Caco-2 (cell line): ENCODE results near the gene ISLR. TPM values are rescaled to one million over a fixed set of nuclear protein-coding genes. Genes with fewer than 3 reads are reported as not detected.

Experiments used
- BruUV-seq: library from RNA; stranded (reverse); fragments of 400-500 nt; replicated peaks from 2 replicates; lab custom pipeline; 2021; lab: Mats Ljungman, UMichigan
- CTCF ChIA-PET: fragments of 300-600 bp; sonication (Branson Sonifier 250); formaldehyde crosslinking; loops from one replicate; lab custom pipeline; 2022; ENCODE audit warnings: antibody characterized with exemption; lab: Charles Lee
- POLR2A ChIA-PET: fragments of 300-600 bp; sonication (Branson Sonifier 250); formaldehyde crosslinking; loops from one replicate; lab custom pipeline; 2022; ENCODE audit warnings: antibody characterized with exemption; lab: Charles Lee
- DNase-seq, 2 experiments: peaks; one replicate each; pipeline versions ENCODE4 v3.0.0 to v3.0.0-alpha.2; 2020 to 2022
- H3K27me3 ChIP-seq: replicated peaks from 2 replicates; pipeline ENCODE4 v1.6.0; 2011; ENCODE audit warnings: low read length; ENCODE audit not compliant: control insufficient read depth, insufficient read depth
- H3K36me3 ChIP-seq: 2 replicates; pipeline ENCODE4 v1.5.1; 2011; ENCODE audit warnings: low read length; ENCODE audit not compliant: control insufficient read depth, insufficient read depth
- H3K4me1 ChIP-seq: fragments of 250-450 bp; sonication (Bioruptor Pico); 2 replicates; pipeline ENCODE4 v1.5.1; 2020; ENCODE audit warnings: mild to moderate bottlenecking
- H3K4me3 ChIP-seq: 2 replicates; pipeline ENCODE4 v1.5.1; 2011; ENCODE audit warnings: low read depth, mild to moderate bottlenecking, control low read depth, low read length
- H3K9me3 ChIP-seq: fragments of 250-450 bp; sonication (Bioruptor Pico); 2 replicates; pipeline ENCODE4 v1.5.1; 2020; ENCODE audit warnings: mild to moderate bottlenecking, moderate library complexity
- H3K27ac Mint-ChIP-seq: one replicate; pipeline ENCODE4 v1.8.0; 2022; ENCODE audit warnings: mixed read lengths; ENCODE audit not compliant: unreplicated experiment
- H3K27me3 Mint-ChIP-seq: one replicate; pipeline ENCODE4 v1.8.0; 2022; ENCODE audit warnings: mixed read lengths; ENCODE audit not compliant: insufficient read depth, unreplicated experiment
- H3K36me3 Mint-ChIP-seq: one replicate; pipeline ENCODE4 v1.8.0; 2022; ENCODE audit warnings: mild to moderate bottlenecking, mixed read lengths; ENCODE audit not compliant: insufficient read depth, unreplicated experiment
- H3K4me1 Mint-ChIP-seq: one replicate; pipeline ENCODE4 v1.8.0; 2022; ENCODE audit warnings: low read depth, mixed read lengths; ENCODE audit not compliant: unreplicated experiment
- H3K4me3 Mint-ChIP-seq: one replicate; pipeline ENCODE4 v1.8.0; 2022; ENCODE audit warnings: mild to moderate bottlenecking, moderate library complexity, mixed read lengths; ENCODE audit not compliant: unreplicated experiment
- H3K9me3 Mint-ChIP-seq: one replicate; pipeline ENCODE4 v1.8.0; 2022; ENCODE audit warnings: mixed read lengths; ENCODE audit not compliant: unreplicated experiment
- CTCF ChIP-seq, 2 experiments: fragments of 200-600 bp in 1 of 2; IDR thresholded peaks; 1 replicate in 1 of 2; 2 replicates in 1 of 2; pipeline versions ENCODE4 v1.5.1 to v1.8.0; 2011 to 2022; ENCODE audit warnings: antibody characterized with exemption in 1 of 2, control low read depth in 1 of 2, inconsistent platforms in 1 of 2, low read depth in 1 of 2, low read length in 1 of 2, mild to moderate bottlenecking in 1 of 2, moderate library complexity in 1 of 2; ENCODE audit not compliant: insufficient read depth in 1 of 2, severe bottlenecking in 1 of 2, unreplicated experiment in 1 of 2
- intact Hi-C: fragments of 100-400 bp; cut with micrococcal nuclease; formaldehyde crosslinking; loops from one replicate; pipeline ENCODE4 v1.10.0; 2022; ENCODE audit not compliant: unreplicated experiment
- total RNA-seq: library from RNA; stranded (reverse); gene quantifications from 2 replicates; pipeline ENCODE4 v1.2.3, GENCODE V29; 2022

ISLR gene
- total RNA-seq, 1 experiment from 2014 or later, result not detected

- H3K27me3 Mint-ChIP-seq, result no peaks in the 10 kb centered on the region
- H3K36me3 Mint-ChIP-seq, result peaks cover 5% of the 10 kb centered on the region
- DNase-seq, result no peak
- POLR2A ChIA-PET, result no interaction called here
- H3K4me3 ChIP-seq, result no peak overlapping the region
- H3K4me1 ChIP-seq, result peaks cover 15% of the 10 kb centered on the region
- H3K9me3 Mint-ChIP-seq, result no peaks in the 10 kb centered on the region
- no peaks in the 10 kb centered on the region for H3K9me3 ChIP-seq
- BruUV-seq, result no TSS peak
- CTCF ChIA-PET, result no interaction called here
- no peak for TF ChIP-seq CTCF (IDR thresholded peaks at IDR 0.05; ENCODE audit: insufficient read depth in 1 of 2, low read depth in 1 of 2, low read length in 1 of 2, severe bottlenecking in 1 of 2, unreplicated experiment in 1 of 2)
- no peak overlapping the region for H3K4me3 Mint-ChIP-seq
- H3K27ac Mint-ChIP-seq, result no peak overlapping the region
- no peaks in the 10 kb centered on the region for H3K27me3 ChIP-seq
- H3K36me3 ChIP-seq, result no peaks in the 10 kb centered on the region
- intact Hi-C loops, result no loop called here
- H3K4me1 Mint-ChIP-seq, result peaks cover 7% of the 10 kb centered on the region
Observed at GRCh38 chr15:74193299-74193718, 19.8 kb downstream of the ISLR start.

GRCh38 chr15:74193905-74194304 is 20.4 kb downstream of the ISLR start:
- ChIA-PET CTCF (no interaction called here), POLR2A (no interaction called here)
- intact Hi-C loops, result no loop called here
- Mint-ChIP-seq H3K27me3 (no peaks in the 10 kb centered on the region), H3K4me1 (peaks cover 7% of the 10 kb centered on the region), H3K4me3 (no peak overlapping the region), H3K9me3 (no peaks in the 10 kb centered on the region), H3K27ac (no peak overlapping the region), H3K36me3 (peaks cover 5% of the 10 kb centered on the region)
- no peak for DNase-seq
- peaks cover 15% of the 10 kb centered on the region for H3K4me1 ChIP-seq
- no peaks in the 10 kb centered on the region for H3K36me3 ChIP-seq
- no peaks in the 10 kb centered on the region for H3K27me3 ChIP-seq
- H3K9me3 ChIP-seq, result no peaks in the 10 kb centered on the region
- H3K4me3 ChIP-seq, result no peak overlapping the region
- BruUV-seq, result no TSS peak
- TF ChIP-seq CTCF (IDR thresholded peaks at IDR 0.05; ENCODE audit: insufficient read depth in 1 of 2, low read depth in 1 of 2, low read length in 1 of 2, severe bottlenecking in 1 of 2, unreplicated experiment in 1 of 2), result no peak

GRCh38 chr15:74194572-74195559 is 21.4 kb downstream of the ISLR start:
- Mint-ChIP-seq H3K9me3 (no peaks in the 10 kb centered on the region), H3K27ac (no peak overlapping the region), H3K4me3 (no peak overlapping the region), H3K27me3 (no peaks in the 10 kb centered on the region), H3K4me1 (peaks cover 7% of the 10 kb centered on the region), H3K36me3 (peaks cover 5% of the 10 kb centered on the region)
- ChIA-PET POLR2A (no interaction called here), CTCF (no interaction called here)
- no peak for DNase-seq
- Histone ChIP-seq H3K27me3 (no peaks in the 10 kb centered on the region), H3K4me3 (no peak overlapping the region), H3K36me3 (no peaks in the 10 kb centered on the region), H3K9me3 (no peaks in the 10 kb centered on the region), H3K4me1 (peaks cover 14% of the 10 kb centered on the region)
- intact Hi-C loops, result no loop called here
- no TSS peak for BruUV-seq
- no peak for TF ChIP-seq CTCF (IDR thresholded peaks at IDR 0.05; ENCODE audit: insufficient read depth in 1 of 2, low read depth in 1 of 2, low read length in 1 of 2, severe bottlenecking in 1 of 2, unreplicated experiment in 1 of 2)
